GM04504 (cell line): ENCODE measurements around the gene SYDE2.
"Not testable (repeated sequence)": the region's sequence is repeated elsewhere in the genome, so short reads cannot be mapped to it uniquely, and the experiment has no call there.

Source experiments
- DNase-seq: peaks from one replicate; pipeline ENCODE4 v3.0.0-alpha.2; 2012; ENCODE audit warnings: low read depth

SYDE2 gene

DNA sequence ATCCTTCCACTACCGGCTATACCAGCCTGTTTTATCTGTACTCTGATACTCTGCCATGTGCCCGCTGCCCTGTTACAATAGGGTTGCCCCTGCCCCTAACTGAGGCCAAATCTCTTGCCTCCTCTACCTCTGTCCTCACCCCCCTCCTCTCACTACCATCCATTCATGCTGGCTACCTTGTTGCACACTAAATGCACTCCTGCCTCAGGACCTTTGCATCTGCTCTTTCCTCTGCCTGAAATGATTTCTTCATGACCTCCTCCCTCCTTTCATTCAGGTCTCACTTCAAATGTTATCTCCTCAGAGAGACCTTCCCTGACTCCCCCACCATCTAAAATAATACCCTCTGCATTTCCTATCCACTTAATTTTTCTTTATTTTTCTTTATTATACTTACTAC, 7.7 kb upstream of the SYDE2 start:
- no peak for DNase-seq

DNA sequence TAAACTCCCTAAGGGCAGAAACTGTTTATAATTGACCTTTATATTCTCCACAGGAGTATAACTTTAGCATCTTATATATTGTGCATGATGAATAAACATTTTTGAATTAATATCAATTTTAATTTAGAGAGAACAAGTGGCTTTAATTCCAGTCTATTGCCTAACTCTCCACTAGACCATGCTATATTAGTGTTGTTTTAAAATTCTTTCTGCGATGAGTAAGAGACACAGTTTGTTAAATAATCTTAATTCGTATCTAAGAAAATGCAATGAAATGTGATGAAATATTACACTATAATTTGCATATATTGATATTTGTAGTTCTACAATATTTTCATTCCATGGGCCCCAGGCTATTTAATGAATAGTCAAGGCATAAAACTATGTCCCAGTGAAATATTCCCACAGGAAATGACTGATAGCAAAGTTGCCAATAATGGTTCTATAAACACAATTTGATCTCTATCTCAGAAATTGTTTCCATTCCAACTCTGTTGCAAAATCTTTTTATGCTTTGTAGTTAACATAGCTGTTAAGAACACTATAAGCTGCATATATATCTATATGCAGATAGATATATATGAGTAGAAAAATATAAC, 2.9 kb upstream of the SYDE2 start:
- DNase-seq = peak; percentile 15

DNA sequence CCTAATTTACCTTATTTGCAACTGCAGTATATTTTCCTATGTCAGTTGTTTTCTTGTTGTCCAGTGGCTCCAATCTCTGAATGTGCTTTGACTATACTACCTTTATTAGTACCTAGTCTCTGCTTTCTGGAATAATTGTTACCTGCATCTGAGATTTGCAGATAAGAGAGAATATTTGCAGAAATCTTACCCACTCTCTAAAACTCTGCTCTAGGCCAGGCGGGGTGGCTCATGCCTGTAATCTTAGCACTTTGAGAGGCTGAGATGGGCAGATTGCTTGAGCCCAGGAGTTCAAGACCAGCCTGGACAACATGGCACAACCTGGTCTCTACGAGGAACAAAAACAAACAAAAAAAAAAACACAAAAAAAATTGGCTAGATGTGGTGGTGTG, 2.0 kb upstream of the SYDE2 start:
- no peak for DNase-seq

DNA sequence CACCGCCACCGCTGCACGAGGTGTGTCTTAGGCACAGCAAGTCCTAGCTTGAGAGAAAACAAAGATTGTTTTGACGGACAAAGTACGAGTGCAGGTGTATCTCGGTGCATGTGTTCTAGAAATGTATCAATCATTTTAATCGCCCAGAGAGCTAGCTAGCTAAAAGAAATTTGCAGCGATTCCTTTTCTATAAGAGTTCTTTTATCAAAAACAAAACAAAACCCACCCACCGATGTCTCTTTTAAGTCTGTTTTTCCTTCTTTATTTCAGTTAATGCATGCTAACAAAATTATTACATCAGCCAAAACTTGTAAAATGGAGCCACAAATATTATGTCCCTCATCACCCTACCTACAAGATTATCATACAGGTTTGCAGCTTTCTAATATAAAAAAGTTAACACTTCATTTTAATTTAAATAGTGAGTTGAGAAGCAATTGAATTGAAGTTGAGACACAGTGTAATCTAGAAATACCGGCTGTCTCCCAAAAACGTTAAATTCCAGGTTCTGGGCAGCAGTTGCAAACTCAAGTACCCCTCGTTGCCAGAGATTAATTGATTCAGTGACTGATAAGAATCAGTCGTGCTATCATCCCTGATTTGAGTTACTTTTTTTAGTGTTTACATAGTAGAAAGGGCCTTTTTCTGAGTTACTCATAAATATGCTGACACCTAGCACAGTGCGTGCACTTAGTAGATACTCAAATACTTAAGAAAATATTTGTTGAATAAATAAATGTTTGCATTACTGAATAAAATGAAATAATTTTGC, 1.5 kb upstream of the SYDE2 start:
- no peak for DNase-seq

DNA sequence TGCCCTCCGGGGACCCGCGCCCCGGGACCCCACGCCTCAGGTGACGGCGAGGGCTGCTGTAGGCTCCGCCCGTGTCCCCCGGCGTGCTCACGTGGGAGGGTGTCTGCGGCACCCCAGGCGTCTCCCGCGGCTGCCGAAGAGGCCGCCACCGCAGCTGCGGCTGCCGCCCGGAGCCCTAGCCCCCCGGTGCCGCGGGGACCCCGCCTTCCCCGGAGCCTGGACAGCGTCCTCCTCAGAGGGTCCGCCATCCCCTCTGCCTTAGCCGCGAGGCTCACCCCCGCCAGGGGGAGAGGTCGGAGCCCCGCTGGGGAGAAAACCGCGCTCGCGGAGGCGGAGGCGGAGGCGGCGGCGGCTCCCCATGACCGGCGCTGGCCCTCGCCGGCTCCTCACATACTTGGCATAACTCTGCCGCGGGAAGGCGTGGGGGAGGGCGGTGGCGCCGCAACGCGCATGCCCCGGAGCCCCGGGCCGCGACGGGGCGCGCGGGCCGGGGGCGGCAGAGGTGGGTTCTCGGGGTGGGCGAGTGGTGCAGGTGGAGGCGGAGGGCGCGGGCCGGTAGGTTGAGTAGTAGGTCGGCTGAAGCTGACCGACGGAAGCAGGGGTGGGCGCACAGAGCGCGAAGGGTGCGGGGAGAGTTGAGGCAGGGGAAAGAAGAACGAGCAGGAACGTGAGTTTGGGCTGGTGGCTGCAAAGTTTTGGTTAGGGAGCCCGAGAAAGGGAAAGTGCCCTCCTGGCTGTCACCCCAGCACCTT, 700 bp upstream of the SYDE2 start:
- DNase-seq = peak; percentile 34

DNA sequence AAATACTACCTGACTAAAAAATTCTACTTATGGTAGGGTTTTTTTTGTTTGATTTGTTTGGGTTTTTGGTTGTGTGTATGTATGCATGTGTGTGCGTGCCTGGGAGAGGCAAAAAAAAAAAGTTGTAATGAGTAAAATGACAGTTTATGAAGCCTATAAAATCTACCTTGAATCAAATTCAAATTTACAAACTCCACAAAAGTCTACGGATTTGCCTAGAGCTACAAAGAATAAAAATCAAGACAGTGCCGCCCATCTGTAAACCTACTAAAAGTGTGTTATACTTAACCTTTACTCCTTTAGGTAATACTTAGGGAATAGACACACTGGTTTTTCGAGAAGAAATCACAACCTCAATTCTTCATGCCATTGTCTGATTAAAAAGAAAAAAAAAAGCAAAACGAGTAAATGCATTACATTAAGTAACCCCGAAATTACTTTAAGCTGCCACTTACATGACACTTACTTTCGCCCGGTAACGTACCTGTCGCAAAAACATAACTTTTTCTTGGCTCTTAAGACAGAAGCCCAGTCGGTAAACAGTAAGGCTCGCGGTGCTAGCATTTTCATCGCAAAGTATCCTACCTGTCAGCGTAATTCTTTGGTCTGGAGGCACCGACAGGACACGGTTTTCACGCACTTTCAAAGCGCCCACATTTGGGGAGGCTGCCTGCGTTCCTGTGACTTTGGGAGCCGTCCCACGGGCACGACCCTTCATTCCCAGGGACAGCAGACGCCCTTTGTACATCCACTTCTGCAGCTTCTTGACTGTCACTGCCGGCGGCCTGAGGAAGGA, 951 bp downstream of the SYDE2 start:
- no peak for DNase-seq

DNA sequence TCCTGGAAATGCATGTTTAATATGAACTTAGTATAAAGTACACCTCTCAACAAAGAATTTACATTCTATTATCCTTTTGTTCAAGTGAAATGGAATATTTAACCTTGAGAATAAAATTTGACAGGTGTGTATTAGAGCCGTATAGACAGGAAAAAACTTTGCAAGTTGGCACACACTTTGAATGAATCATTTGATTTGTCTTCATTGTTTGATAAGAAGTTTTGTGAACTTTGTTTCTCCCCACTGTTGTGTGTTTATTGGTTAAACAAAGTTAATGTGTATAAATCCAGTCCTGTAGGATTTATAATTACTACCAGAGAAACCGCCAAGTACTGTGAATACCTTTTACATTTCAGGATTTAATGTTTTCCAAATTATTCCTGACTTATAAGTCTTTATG, 2.0 kb downstream of the SYDE2 start:
- DNase-seq = no peak

DNA sequence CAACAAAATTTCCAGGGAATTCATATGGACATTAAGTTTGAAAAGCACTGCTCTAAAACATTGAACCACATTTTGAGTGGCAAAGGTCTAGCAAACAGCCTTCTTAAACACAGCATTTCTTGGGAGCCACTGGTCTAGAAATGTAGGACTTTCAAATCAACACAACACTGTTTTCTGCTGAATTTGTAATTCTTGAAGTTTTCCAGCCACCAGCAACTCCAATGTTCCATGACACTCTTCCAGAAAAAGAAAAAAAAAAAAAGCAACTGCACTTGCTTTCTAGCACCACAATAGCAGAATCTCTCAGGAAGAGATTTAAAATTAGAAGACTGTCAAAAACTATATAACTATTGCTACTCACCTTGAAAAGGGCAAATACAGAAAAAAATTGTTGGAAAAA, 4.5 kb downstream of the SYDE2 start:
- DNase-seq = no peak

DNA sequence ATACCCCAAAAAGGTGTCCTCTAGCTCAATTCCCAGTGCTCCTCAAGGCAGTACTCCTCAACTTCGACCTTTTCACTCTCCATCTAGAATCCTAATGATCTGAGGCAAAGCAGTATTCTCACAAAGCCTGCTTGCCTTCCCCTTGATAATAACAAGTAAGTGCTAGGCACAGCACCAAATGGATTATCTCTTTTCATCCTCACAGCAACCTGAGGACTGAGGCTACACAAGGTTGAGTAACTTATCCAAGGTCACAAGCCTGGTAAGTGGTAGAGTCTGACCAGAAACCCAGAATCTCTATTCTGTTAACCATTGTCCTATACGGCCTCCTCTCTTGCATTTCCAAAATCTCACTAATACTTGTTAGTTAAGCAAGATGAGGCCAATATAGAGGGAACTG, 5.1 kb downstream of the SYDE2 start:
- DNase-seq = no peak

DNA sequence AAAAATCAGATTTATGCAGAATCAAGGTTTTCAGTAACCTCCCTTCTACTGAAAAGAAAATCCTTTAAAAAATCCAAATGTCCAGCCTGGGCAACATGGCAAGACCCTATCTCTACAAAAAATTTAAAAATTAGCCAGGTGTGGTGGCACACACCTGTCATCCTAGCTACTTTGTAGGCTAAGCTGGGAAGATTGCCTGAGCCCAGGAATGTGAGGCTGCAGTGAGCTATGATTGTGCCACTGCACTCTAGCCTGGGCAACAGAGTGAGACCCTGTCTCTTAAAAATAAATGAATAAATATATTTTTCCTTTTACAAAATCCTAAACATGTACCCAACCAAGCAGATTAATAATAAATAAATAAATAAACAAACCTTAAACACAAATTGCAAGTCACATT, 8.7 kb downstream of the SYDE2 start:
- DNase-seq = not testable (repeated sequence)

DNA sequence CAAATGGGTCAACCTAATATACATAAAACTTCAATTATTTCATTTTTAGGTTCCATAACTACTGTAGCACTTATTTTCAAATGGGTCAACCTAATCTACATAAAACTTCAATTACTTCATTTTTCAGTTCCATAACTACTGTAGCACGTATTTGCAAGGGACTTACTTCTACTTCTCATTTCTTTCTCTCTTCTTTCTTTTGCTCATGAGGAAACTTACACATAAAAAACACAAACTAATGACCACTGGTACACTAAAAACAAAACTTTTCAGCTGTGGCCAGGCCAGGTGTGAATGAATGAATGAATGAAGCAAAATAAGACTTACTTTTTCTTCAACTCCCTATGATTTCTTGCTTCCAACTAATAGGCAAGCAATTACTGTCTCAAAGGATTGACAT, 11.7 kb downstream of the SYDE2 start:
- no peak for DNase-seq

DNA sequence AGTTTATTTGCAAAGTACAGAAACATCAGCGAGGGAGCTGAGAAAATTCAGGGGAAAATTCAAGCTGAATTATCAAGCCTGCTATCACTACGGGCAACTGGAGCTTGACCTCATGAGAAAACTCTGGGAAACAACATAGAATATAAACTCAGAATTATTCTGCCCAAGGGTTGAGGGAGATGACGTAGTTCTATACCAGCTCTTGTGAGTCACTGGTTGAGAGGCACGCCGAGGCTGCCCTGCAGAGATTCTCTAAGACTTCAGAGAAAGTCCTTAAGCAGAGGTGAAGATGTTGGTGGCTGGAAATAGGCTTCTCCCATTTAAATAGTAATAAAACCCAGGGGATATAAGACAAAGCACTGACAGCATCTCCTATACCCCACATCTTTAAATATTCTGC, 12.3 kb downstream of the SYDE2 start:
- no peak for DNase-seq

DNA sequence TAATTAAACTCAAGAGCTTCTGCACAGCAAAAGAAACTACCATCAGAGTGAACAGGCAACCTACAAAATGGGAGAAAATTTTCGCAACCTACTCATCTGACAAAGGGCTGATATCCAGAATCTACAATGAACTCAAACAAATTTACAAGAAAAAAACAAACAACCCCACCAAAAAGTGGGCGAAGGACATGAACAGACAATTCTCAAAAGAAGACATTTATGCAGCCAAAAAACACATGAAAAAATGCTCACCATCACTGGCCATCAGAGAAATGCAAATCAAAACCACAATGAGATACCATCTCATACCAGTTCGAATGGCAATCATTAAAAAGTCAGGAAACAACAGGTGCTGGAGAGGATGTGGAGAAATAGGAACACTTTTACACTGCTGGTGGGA, 13.8 kb downstream of the SYDE2 start:
- DNase-seq = not testable (repeated sequence)

DNA sequence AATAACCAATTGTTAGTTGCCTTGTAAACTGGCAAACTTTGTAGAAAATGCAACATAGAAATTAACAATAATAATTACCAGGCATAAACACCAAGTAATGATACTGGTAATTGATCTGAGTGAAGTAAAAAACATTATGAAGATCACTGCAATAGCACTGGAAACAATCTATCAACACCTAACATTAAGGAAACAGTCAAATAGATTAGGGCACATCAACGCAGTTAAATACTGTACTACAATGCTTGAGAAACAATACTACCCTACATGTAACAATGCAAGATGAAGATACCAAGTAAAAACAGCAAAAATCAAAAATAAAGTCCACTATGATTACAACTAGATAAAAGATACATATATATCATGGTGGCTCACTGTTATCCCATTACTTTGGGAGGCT, 16.6 kb downstream of the SYDE2 start:
- no peak for DNase-seq

DNA sequence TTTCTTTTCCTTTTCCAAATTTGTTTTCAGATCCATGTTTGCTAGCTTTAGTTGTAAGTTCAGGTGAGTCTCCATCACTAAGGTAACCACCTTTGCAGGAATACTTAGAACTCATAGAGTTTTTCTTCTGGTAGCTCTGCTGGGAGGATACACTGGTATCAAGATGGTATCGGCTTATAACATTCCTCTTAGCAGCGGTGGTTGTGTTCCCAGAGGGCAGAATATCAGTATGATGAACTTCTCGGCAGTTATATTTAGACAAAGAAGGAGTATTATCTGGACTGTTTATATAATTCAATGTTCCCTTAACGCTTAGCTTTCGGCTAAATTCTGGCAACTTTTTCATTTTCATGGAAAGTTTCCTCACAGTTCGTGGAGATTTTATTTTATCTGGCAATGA, 18.1 kb downstream of the SYDE2 start:
- no peak for DNase-seq

DNA sequence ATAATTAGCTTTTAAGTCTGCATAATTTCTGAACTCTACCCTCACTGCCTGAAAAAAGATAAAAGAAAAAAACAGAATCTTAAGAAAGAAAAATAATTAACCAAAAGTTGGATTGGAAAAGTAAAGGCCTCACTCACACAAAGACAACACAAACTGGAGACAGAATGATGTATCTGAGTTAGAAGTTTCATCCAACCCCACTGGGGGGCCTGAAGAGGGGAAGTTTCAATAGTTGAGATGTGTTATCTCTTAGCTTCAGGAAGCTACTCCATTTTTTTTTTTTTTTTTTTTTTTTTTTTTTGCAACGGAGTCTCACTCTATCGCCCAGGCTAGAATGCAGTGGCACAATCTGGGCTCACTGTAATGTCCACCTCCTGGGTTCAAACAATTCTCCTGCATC, 19.9 kb downstream of the SYDE2 start:
- DNase-seq = no peak

DNA sequence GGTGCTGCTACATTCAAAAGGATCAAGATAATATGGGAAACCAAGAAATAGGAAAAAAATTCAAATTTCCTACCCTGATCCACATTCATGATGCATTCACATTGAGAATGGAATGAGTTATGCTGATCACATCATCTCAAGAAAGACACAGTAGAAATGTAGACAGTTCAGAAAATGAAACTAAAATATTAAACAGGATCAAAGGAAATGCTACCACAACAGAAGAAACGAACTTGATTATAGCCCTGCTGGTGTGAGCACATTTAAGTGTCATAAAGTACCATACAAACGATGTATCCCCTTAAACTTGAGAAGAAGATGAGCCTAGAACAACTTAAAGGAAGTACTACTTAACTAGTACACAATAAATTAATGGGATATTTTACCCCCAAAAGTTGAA, 21.3 kb downstream of the SYDE2 start:
- DNase-seq = no peak

DNA sequence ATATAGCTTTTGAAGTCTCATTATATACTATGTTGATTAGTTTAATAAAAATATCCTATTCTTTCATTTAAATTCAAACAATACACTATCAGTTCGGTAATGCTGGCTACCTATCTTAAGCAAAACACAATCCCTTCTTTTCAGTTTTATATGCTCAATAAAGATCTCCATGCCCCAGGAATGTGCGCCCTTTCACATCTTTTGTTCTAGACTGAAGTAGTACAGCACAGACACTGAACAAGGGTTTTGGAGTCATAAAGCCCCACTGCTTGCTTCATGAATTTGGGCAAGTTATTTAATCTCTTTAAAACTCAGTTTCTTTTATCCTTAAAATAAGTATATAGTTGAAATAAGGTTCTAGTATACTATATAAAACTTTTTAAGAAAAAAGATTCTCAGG, 22.4 kb downstream of the SYDE2 start:
- DNase-seq = no peak

DNA sequence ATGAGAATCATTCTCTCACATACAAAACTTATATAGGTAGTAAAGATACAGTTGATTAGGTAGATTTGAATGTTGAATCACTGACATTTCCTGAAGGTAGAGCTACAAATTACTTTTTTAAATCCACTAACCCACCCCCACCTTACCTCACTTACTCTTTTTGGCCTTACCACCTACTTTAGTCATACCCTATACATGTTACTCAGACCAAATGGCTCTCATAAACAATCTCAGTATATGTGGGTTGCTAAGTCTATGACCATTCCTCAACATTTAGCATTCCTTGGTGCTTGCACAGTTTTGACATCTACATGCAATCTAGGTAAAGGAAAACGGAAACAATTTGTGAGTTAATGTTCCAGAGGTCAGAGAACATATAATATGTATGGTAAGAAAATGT, 26.3 kb downstream of the SYDE2 start:
- no peak for DNase-seq

DNA sequence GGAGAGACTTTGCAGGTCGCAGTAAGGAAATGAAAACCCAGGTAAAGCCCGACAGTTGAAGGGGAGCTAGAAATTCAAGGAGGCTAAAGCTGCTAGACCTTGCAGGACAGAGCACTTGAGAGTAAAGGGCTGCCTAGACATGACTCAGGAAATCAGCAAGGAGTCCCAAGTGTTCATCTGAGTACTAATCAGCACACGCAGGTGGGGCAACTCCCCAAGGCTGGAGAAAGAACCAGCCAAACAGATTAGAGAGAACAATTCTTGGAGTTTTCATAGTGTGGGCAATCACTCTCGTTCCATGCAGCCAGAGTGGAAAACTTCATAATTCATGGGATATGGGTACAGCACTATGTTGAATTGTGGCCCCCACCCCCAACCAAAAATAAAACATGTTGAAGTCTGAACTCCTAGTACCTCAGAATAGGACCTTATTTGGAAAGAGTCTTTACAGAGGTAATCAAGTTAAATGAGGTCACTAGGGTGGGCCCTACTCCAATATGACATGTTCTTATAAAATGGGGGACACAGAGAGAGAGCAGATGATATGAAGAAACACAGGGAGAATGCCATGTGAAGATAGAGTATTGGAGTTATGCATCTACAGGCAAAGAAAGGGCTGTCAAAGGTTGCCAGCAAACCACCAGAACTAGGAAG, 28.0 kb downstream of the SYDE2 start:
- no peak for DNase-seq

DNA sequence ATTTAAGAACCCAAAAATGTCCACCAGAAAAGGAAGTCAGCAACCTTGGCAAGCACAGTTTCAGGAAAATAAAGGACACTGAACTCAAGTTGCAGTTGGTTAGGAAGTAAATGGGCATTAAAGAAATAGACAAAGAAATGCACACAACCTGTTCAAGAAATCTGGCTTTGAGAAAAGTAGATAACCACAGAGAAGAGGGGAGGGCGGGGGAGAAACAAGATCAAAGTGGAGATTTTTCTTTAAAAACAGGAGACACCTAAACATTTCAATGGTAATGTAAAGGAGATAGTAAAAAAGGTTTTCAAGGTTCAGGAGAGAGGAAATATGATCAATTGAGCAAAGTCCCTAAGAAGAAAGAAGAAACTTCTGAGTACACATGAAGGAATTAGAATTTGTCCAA, 29.1 kb downstream of the SYDE2 start:
- no peak for DNase-seq

DNA sequence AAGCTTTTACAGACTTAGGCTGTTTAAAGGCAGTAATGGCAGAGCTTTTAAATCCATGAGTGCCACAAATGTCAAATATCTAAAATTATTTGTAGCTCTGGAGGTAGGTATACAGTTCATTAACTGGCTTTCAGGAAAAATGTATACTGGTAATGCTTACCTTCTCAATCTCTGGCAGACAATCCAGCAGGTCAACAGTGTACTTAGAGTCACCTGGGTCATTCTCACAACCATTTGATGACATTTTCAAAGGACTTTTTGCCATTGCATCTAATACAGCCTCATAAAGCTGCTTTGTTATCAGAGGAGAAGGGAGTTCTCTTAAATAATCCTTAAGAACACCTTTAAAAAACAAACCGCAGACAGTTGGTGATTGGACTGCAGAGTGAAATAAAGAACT, 31.9 kb downstream of the SYDE2 start:
- no peak for DNase-seq
